ENCODE results near the gene PARD3.

PARD3 gene

GRCh38 chr10:34817586-34817985 is 2.5 kb upstream of the PARD3 start:
- Histone ChIP-seq H3K27me3 (ENCODE audit: control insufficient read depth, insufficient read depth, low read length) (no peaks in the 10 kb centered on the region), H3K27ac (no peak overlapping the region), H3K4me1 (peaks cover 8% of the 10 kb centered on the region), H3K4me2 (ENCODE audit: low read length) (no peak overlapping the region), H3K36me3 (ENCODE audit: control insufficient read depth, insufficient read depth, low read length) (no peaks in the 10 kb centered on the region), H3K79me2 (peaks cover 6% of the 10 kb centered on the region), H3K4me3 (ENCODE audit: low read depth, low read length) (no peak overlapping the region), H3K9ac (no peak overlapping the region), H3K9me3 (ENCODE audit: control insufficient read depth, low read length) (no peaks in the 10 kb centered on the region), H2AFZ (no peak overlapping the region)
- TF ChIP-seq CTCF (IDR thresholded peaks at IDR 0.05) = no peak

- Histone ChIP-seq H3K27me3 (ENCODE audit: control insufficient read depth, insufficient read depth, low read length) (no peaks in the 10 kb centered on the region), H3K9me3 (ENCODE audit: control insufficient read depth, low read length) (no peaks in the 10 kb centered on the region), H3K79me2 (peaks cover 10% of the 10 kb centered on the region), H2AFZ (no peak overlapping the region), H3K27ac (no peak overlapping the region), H3K9ac (no peak overlapping the region), H3K4me2 (ENCODE audit: low read length) (no peak overlapping the region), H3K4me1 (peaks cover 8% of the 10 kb centered on the region), H3K36me3 (ENCODE audit: control insufficient read depth, insufficient read depth, low read length) (no peaks in the 10 kb centered on the region), H3K4me3 (ENCODE audit: low read depth, low read length) (no peak overlapping the region)
- TF ChIP-seq CTCF (IDR thresholded peaks at IDR 0.05) = no peak
Measured at GRCh38 chr10:34817054-34817453, 2.0 kb upstream of the PARD3 start.

GRCh38 chr10:34816501-34817002 is 1.5 kb upstream of the PARD3 start:
- Histone ChIP-seq H2AFZ (peak overlapping the region; percentile 82), H3K79me2 (peaks cover 14% of the 10 kb centered on the region), H3K36me3 (ENCODE audit: control insufficient read depth, insufficient read depth, low read length) (no peaks in the 10 kb centered on the region), H3K4me2 (ENCODE audit: low read length) (peak overlapping the region; percentile 83), H3K27me3 (ENCODE audit: control insufficient read depth, insufficient read depth, low read length) (no peaks in the 10 kb centered on the region), H3K4me1 (peaks cover 8% of the 10 kb centered on the region), H3K9ac (no peak overlapping the region), H3K4me3 (ENCODE audit: low read depth, low read length) (peak overlapping the region; percentile 28), H3K27ac (no peak overlapping the region), H3K9me3 (ENCODE audit: control insufficient read depth, low read length) (no peaks in the 10 kb centered on the region)
- TF ChIP-seq CTCF (IDR thresholded peaks at IDR 0.05) = no peak

GRCh38 chr10:34816085-34816496 is 995 bp upstream of the PARD3 start:
- H3K27me3 ChIP-seq (ENCODE audit: control insufficient read depth, insufficient read depth, low read length) = no peaks in the 10 kb centered on the region
- peak overlapping the region; percentile 83 for H3K4me2 ChIP-seq (ENCODE audit: low read length)
- peaks cover 19% of the 10 kb centered on the region for H3K79me2 ChIP-seq
- H3K4me3 ChIP-seq (ENCODE audit: low read depth, low read length) = peak overlapping the region; percentile 28
- peaks cover 8% of the 10 kb centered on the region for H3K4me1 ChIP-seq
- no peaks in the 10 kb centered on the region for H3K36me3 ChIP-seq (ENCODE audit: control insufficient read depth, insufficient read depth, low read length)
- TF ChIP-seq CTCF (IDR thresholded peaks at IDR 0.05) = no peak
- no peak overlapping the region for H3K9ac ChIP-seq
- peak overlapping the region; percentile 82 for H2AFZ ChIP-seq
- no peaks in the 10 kb centered on the region for H3K9me3 ChIP-seq (ENCODE audit: control insufficient read depth, low read length)
- H3K27ac ChIP-seq = peak overlapping the region; percentile 6

GRCh38 chr10:34814913-34815184 is 247 bp downstream of the PARD3 start:
- Histone ChIP-seq H3K79me2 (peaks cover 23% of the 10 kb centered on the region), H3K9ac (no peak overlapping the region), H3K36me3 (ENCODE audit: control insufficient read depth, insufficient read depth, low read length) (no peaks in the 10 kb centered on the region), H3K4me2 (ENCODE audit: low read length) (peak overlapping the region; percentile 57), H3K4me1 (peaks cover 8% of the 10 kb centered on the region), H3K27me3 (ENCODE audit: control insufficient read depth, insufficient read depth, low read length) (no peaks in the 10 kb centered on the region), H3K9me3 (ENCODE audit: control insufficient read depth, low read length) (no peaks in the 10 kb centered on the region), H3K27ac (no peak overlapping the region), H2AFZ (peak overlapping the region; percentile 74), H3K4me3 (ENCODE audit: low read depth, low read length) (peak overlapping the region; percentile 81)
- TF ChIP-seq CTCF (IDR thresholded peaks at IDR 0.05) = no peak

Data from parathyroid adenoma (tissue), 2 donors.